Caco-2 (cell line): ENCODE measurements around the gene TSPAN8. TPM values are rescaled to one million over a fixed set of nuclear protein-coding genes. Genes with fewer than 3 reads are reported as not detected.

ENCODE experiments used
- BruUV-seq: library from RNA; stranded (reverse); fragments of 400-500 nt; replicated peaks from 2 replicates; lab custom pipeline; 2021; lab: Mats Ljungman, UMichigan
- CTCF ChIA-PET: fragments of 300-600 bp; sonication (Branson Sonifier 250); formaldehyde crosslinking; loops from one replicate; lab custom pipeline; 2022; ENCODE audit warnings: antibody characterized with exemption; lab: Charles Lee
- POLR2A ChIA-PET: fragments of 300-600 bp; sonication (Branson Sonifier 250); formaldehyde crosslinking; loops from one replicate; lab custom pipeline; 2022; ENCODE audit warnings: antibody characterized with exemption; lab: Charles Lee
- DNase-seq, 2 experiments: peaks; one replicate each; pipeline versions ENCODE4 v3.0.0 to v3.0.0-alpha.2; 2020 to 2022
- H3K27me3 ChIP-seq: replicated peaks from 2 replicates; pipeline ENCODE4 v1.6.0; 2011; ENCODE audit warnings: low read length; ENCODE audit not compliant: control insufficient read depth, insufficient read depth
- H3K36me3 ChIP-seq: 2 replicates; pipeline ENCODE4 v1.5.1; 2011; ENCODE audit warnings: low read length; ENCODE audit not compliant: control insufficient read depth, insufficient read depth
- H3K4me1 ChIP-seq: fragments of 250-450 bp; sonication (Bioruptor Pico); 2 replicates; pipeline ENCODE4 v1.5.1; 2020; ENCODE audit warnings: mild to moderate bottlenecking
- H3K4me3 ChIP-seq: 2 replicates; pipeline ENCODE4 v1.5.1; 2011; ENCODE audit warnings: low read depth, mild to moderate bottlenecking, control low read depth, low read length
- H3K9me3 ChIP-seq: fragments of 250-450 bp; sonication (Bioruptor Pico); 2 replicates; pipeline ENCODE4 v1.5.1; 2020; ENCODE audit warnings: mild to moderate bottlenecking, moderate library complexity
- H3K27ac Mint-ChIP-seq: one replicate; pipeline ENCODE4 v1.8.0; 2022; ENCODE audit warnings: mixed read lengths; ENCODE audit not compliant: unreplicated experiment
- H3K27me3 Mint-ChIP-seq: one replicate; pipeline ENCODE4 v1.8.0; 2022; ENCODE audit warnings: mixed read lengths; ENCODE audit not compliant: insufficient read depth, unreplicated experiment
- H3K36me3 Mint-ChIP-seq: one replicate; pipeline ENCODE4 v1.8.0; 2022; ENCODE audit warnings: mild to moderate bottlenecking, mixed read lengths; ENCODE audit not compliant: insufficient read depth, unreplicated experiment
- H3K4me1 Mint-ChIP-seq: one replicate; pipeline ENCODE4 v1.8.0; 2022; ENCODE audit warnings: low read depth, mixed read lengths; ENCODE audit not compliant: unreplicated experiment
- H3K4me3 Mint-ChIP-seq: one replicate; pipeline ENCODE4 v1.8.0; 2022; ENCODE audit warnings: mild to moderate bottlenecking, moderate library complexity, mixed read lengths; ENCODE audit not compliant: unreplicated experiment
- H3K9me3 Mint-ChIP-seq: one replicate; pipeline ENCODE4 v1.8.0; 2022; ENCODE audit warnings: mixed read lengths; ENCODE audit not compliant: unreplicated experiment
- intact Hi-C: fragments of 100-400 bp; cut with micrococcal nuclease; formaldehyde crosslinking; loops from one replicate; pipeline ENCODE4 v1.10.0; 2022; ENCODE audit not compliant: unreplicated experiment
- total RNA-seq: library from RNA; stranded (reverse); gene quantifications from 2 replicates; pipeline ENCODE4 v1.2.3, GENCODE V29; 2022
- TF ChIP-seq, protein P1 (sequence below), 2 experiments: fragments of 200-600 bp in 1 of 2; IDR thresholded peaks; 1 replicate in 1 of 2; 2 replicates in 1 of 2; pipeline versions ENCODE4 v1.5.1 to v1.8.0; 2011 to 2022; ENCODE audit warnings: antibody characterized with exemption in 1 of 2, control low read depth in 1 of 2, inconsistent platforms in 1 of 2, low read depth in 1 of 2, low read length in 1 of 2, mild to moderate bottlenecking in 1 of 2, moderate library complexity in 1 of 2; ENCODE audit not compliant: insufficient read depth in 1 of 2, severe bottlenecking in 1 of 2, unreplicated experiment in 1 of 2

TSPAN8 gene
- total RNA-seq, 1 experiment from 2014 or later = 86.4 TPM

DNA sequence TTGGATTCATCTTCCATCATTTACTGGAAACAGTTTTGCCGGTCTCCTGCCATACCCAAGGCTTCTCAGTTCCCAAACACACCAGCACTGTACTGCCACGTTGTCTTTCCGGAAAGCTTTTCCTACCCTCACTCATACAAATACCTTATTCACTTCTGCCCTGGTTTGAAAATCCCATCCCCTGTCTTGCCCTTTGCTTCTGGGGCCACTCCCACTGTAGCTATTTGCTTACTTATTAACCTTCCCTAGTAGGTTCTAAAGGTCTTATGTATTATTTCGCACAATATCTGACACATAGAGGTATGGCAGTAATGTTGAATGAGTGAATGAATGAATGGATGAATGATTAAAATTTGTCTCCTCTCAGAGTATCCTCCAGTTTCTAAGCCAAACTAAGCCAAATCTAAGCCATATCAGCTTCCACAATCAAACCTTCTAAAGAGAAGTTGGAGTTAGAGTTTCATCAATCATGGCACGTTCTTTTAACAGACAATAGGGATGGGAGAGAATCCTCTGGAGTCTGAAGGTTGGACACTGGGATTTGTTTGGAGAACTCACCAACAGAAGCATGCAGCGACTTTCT is 18.6 kb downstream of the TSPAN8 start:
- H3K27ac Mint-ChIP-seq = peak overlapping the region; percentile 88
- H3K4me3 Mint-ChIP-seq = peak overlapping the region; percentile 60
- Histone ChIP-seq H3K36me3 (no peaks in the 10 kb centered on the region; the same call in 1 of the 2 replicates), H3K27me3 (no peaks in the 10 kb centered on the region), H3K4me1 (peaks cover 22% of the 10 kb centered on the region), H3K9me3 (no peaks in the 10 kb centered on the region), H3K4me3 (no peak overlapping the region)
- DNase-seq = peak; percentile 45 to 81
- H3K4me1 Mint-ChIP-seq = peaks cover 24% of the 10 kb centered on the region
- H3K36me3 Mint-ChIP-seq = peaks cover 36% of the 10 kb centered on the region
- intact Hi-C loops = loop anchor here (2.0 kb wide), 1 partner anchor 20 kb away; no protein-coding TSS in a partner anchor
- POLR2A ChIA-PET = no interaction called here
- H3K9me3 Mint-ChIP-seq = peaks cover 19% of the 10 kb centered on the region
- no peaks in the 10 kb centered on the region for H3K27me3 Mint-ChIP-seq
- TF ChIP-seq, protein P1, sequence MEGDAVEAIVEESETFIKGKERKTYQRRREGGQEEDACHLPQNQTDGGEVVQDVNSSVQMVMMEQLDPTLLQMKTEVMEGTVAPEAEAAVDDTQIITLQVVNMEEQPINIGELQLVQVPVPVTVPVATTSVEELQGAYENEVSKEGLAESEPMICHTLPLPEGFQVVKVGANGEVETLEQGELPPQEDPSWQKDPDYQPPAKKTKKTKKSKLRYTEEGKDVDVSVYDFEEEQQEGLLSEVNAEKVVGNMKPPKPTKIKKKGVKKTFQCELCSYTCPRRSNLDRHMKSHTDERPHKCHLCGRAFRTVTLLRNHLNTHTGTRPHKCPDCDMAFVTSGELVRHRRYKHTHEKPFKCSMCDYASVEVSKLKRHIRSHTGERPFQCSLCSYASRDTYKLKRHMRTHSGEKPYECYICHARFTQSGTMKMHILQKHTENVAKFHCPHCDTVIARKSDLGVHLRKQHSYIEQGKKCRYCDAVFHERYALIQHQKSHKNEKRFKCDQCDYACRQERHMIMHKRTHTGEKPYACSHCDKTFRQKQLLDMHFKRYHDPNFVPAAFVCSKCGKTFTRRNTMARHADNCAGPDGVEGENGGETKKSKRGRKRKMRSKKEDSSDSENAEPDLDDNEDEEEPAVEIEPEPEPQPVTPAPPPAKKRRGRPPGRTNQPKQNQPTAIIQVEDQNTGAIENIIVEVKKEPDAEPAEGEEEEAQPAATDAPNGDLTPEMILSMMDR (IDR thresholded peaks at IDR 0.05; ENCODE audit: insufficient read depth in 1 of 2, low read depth in 1 of 2, low read length in 1 of 2, severe bottlenecking in 1 of 2, unreplicated experiment in 1 of 2) = no peak
- CTCF ChIA-PET = no interaction called here
- no TSS peak for BruUV-seq

DNA sequence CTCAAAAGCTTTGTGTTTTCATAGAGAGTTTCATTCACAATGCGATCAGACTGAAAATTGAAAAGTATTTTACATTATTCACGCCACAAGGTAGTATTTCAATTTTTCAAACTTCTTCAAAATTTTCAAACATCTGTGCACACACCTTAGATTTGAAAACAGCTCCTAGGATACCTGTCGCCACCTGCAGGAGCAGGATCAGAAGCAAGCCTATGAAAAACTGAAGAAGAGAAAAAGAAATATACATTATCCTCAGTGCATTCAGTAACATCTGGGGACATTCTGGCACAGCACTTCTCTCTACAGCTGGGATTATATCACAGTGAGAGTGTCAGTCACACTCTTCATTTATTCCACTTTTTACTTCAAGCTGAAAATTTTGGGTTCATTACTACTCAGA is 19.8 kb downstream of the TSPAN8 start:
- H3K27me3 ChIP-seq = no peaks in the 10 kb centered on the region
- intact Hi-C loops = loop anchor here (2.0 kb wide), 1 partner anchor 21 kb away; no protein-coding TSS in a partner anchor
- CTCF ChIA-PET = no interaction called here
- no peaks in the 10 kb centered on the region for H3K27me3 Mint-ChIP-seq
- H3K9me3 Mint-ChIP-seq = peaks cover 19% of the 10 kb centered on the region
- no peak overlapping the region for H3K27ac Mint-ChIP-seq
- peaks cover 44% of the 10 kb centered on the region for H3K36me3 Mint-ChIP-seq
- TF ChIP-seq, protein P1 (IDR thresholded peaks at IDR 0.05; ENCODE audit: insufficient read depth in 1 of 2, low read depth in 1 of 2, low read length in 1 of 2, severe bottlenecking in 1 of 2, unreplicated experiment in 1 of 2) = no peak
- peaks cover 27% of the 10 kb centered on the region for H3K4me1 Mint-ChIP-seq
- no peaks in the 10 kb centered on the region; the same call in 1 of the 2 replicates for H3K36me3 ChIP-seq
- H3K4me1 ChIP-seq = peaks cover 23% of the 10 kb centered on the region
- POLR2A ChIA-PET = no interaction called here
- no peak overlapping the region for H3K4me3 Mint-ChIP-seq
- H3K4me3 ChIP-seq = no peak overlapping the region
- no peaks in the 10 kb centered on the region for H3K9me3 ChIP-seq
- no peak for DNase-seq
- BruUV-seq = no TSS peak

DNA sequence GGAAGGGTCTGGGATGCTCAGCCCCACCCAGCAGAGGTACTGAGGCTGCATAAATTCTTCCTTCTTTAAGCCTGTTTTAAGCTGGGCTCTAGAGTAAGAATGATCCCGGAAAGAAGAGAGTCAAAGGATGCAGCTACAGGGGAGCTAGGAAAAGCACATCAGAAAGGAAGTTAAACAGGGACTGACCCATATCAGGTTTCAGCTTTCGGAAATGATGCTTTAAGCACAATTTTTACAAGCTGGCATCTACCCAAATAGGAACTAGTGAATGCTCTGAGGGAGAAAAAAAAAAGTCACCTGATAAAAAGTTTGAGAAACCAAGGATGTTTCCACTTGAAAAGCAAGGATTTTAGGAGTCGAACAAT is 22.0 kb downstream of the TSPAN8 start:
- intact Hi-C loops = no loop called here
- Histone ChIP-seq H3K27me3 (no peaks in the 10 kb centered on the region), H3K36me3 (no peaks in the 10 kb centered on the region; the same call in 1 of the 2 replicates), H3K9me3 (no peaks in the 10 kb centered on the region), H3K4me3 (no peak overlapping the region), H3K4me1 (peaks cover 23% of the 10 kb centered on the region)
- Mint-ChIP-seq H3K36me3 (peaks cover 38% of the 10 kb centered on the region), H3K27me3 (no peaks in the 10 kb centered on the region), H3K9me3 (peaks cover 16% of the 10 kb centered on the region), H3K27ac (peak overlapping the region; percentile 54), H3K4me3 (no peak overlapping the region), H3K4me1 (peaks cover 27% of the 10 kb centered on the region)
- POLR2A ChIA-PET = no interaction called here
- no peak for DNase-seq
- TF ChIP-seq, protein P1 (IDR thresholded peaks at IDR 0.05; ENCODE audit: insufficient read depth in 1 of 2, low read depth in 1 of 2, low read length in 1 of 2, severe bottlenecking in 1 of 2, unreplicated experiment in 1 of 2) = no peak
- no TSS peak for BruUV-seq
- CTCF ChIA-PET = no interaction called here
